Medulla oblongata (tissue), 1 donor: ENCODE measurements around the gene HSPA9.

Experiments
- DNase-seq: peaks from one replicate; pipeline ENCODE4 v3.0.0-alpha.2; 2015; ENCODE audit errors: extremely low spot score

HSPA9 gene

DNA sequence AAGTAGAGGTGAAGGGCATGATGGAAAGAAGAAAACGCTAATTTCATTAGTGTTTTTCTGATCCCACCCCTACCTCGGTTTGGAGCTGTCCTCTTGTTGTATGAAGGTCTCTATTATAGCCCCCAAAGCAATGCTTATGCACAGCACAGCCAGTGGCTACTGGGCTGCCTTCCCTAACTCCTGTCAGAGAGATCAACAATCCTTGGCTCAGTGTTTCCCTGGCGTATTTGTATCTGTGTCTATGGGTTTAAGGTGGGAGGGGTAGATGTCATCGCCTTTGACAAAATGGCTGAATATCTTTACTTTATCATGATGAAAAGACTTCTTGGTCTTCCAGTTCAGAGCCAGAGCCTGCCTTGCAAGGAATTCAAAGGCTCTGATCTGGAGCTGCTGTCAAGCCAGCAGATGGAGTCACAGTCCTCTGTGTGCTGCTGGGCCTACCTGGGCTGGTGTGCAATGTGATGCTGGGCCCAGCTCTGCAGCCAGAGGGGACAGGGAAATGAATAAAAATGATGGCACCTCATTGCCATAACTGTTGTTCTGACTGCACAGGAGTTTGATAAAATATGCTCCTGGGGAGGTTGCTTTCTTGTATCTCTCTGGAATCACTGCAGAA lies 20.1 kb upstream of the HSPA9 start:
- DNase-seq = no peak

DNA sequence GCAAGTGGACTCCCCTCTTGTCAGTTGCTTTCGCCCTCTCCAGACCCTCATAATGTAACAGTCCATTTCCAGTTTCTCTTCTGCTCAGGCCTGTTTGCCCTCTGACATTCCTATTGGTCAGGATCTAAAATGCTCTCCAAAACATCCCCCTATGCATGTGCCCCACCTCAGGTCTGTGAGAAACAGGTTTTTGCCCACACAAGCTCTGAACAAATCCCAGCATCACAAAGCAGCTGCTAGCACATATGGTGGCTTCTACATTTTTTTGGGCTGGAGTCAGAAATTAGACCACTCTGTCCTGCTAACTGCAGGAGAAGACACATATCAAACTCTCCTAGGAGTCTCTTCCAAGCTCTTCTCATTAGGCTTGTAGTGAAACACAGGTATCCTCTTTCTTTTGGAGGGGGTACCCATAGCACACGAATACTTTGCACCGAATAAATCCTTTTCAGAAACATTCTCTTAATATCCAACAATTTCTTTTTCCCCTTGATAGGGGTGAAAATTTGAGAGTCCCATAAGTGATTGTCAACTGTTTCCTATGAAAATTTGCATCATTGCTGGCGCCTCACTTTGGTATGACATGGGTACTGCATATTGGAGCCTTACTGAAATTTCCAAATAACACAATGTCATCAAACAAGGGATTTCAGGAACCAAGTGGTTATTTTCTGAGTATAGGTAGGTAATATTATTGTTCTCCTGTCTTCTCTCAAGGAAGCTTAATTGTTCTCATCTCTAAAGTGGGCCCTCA lies 19.3 kb upstream of the HSPA9 start:
- no peak for DNase-seq

DNA sequence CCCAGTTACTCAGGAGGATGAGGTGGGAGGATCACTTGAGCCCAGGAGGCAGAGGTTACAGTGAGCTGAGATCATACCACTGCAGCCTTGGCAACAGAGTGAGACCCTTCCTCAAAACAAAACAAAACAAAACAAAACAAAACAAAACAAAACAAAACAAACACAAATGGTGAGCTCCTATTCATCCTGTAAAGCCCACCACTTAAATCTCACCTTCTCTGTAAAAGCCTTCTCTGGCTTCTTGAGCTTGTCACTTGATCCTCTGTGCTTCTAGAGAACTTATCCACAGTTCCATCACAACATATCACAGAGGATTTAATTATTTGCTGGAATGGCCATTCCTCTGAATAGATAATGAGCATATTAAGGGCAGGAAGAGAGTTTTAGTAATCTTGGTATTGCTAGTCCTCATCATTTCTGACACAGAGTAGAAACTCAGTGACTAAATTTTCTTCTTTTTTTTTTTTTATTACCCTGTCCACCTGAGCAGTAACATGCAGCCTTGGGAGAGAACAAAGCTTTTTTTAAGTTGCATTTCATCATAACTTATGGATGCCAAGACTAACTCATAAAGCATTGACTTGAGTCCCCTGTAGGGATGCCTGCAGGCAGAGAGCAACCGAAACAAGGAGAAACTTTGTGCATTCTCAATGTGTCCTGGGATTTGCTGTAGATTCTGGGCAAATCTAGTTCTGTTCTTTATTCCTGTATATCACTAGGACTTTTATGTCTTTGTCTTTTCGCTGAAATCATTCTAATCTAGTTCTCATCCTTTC lies 13.0 kb upstream of the HSPA9 start:
- DNase-seq = no peak

DNA sequence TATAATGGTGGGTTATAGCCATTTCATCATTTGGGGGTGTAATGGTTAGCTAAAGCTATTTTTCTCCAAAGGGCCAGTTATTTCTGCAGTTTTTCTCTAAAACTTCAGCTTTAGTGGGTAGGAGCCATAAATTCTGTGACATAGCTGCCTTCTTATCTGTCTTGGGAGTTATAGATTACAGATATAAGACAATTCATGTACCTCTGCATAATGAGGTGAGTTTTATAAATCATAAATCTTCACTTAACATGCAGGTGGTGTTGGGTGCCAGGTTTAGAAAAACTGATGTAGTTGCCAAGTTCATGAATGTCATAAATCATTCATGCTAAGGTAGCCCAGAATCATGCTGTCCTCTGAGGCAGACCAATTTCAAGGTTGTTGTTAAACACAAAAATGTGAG lies 10.0 kb upstream of the HSPA9 start:
- no peak for DNase-seq

DNA sequence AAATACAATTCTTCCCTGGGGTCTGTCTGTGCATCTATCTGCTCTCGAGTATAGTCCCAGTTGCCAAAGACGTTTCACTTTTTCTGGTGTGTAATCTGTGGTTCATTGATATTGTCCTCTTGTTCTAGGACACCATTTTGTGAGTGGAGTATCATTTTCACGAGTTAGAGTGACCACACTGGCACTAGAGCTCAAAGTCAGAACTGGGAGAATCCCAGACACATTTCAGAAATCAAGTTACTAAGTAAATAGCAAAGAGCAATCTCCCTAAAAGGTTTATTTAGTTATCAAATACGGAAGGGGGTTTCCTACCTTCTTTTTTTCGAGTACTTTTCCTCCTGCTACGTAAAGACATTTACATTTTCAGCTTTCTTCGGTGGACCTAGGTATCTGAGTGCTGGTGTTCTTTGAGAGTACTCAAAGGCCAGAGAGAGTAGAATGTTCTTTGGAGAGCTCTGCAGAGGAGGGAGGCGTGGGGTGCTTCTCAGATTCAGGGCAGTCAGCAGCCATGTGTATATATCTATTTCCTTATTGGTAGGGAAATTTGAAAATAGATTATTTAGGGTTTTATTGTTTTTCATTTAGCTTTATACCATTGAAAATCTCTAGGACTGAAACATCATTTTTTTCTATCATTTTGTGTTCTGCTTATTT lies 8.9 kb upstream of the HSPA9 start:
- no peak for DNase-seq

DNA sequence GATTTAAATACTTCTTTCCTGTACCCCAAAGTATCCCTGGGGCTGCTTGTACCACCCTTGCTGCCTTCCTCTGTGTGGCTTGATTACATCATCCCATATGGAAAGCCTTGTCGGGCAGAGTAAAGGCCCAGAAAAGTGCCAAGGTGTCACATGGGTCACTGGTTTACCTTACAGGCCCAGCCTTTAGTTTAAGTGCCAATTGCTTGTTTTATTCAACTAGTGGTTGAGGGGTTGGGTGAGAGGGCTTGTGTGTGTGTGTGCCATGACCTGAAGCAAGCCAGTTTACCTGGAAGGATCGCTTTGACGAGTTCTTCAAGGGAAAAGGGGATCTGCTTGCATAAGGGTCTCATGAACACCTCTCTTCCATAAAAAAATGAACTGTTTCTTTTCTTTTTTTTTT lies 7.8 kb upstream of the HSPA9 start:
- DNase-seq = no peak

DNA sequence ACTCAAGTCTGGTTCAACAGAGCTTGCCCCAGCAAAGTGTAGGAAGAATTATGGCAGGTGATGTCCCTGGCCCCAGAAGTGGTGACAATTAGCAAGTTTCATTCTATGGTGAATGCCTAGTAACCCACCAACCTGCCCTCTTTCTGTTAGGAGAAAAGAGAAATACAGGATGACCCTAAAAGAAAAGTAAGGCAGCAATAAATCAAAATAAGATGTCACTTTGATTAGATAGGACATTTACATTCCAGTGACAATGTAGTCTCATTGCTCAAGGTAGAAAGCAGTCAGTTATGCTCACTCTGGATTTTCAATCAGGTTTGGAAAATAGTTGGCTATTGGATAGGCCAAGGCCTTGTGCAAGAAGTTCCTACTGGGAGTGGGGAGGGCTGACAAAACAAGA lies 5.6 kb upstream of the HSPA9 start:
- no peak for DNase-seq

DNA sequence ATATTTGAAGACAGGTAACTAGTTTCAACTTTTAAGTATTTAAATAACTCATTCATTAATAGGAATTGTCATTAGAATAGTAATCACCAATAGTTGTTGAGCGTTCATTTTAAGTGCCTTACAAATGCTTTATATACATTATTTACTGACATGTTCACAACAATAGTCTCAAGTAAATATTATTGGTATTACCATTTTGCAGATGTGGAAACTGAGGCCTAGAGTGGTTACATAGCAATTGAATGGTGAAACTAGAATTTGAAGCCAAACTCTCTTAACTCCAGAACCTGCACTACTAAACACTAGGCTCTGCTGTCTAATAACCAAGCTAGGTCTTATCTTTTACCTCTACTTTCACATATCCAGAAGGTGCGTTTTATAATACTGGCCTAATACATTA lies 4.8 kb upstream of the HSPA9 start:
- no peak for DNase-seq

DNA sequence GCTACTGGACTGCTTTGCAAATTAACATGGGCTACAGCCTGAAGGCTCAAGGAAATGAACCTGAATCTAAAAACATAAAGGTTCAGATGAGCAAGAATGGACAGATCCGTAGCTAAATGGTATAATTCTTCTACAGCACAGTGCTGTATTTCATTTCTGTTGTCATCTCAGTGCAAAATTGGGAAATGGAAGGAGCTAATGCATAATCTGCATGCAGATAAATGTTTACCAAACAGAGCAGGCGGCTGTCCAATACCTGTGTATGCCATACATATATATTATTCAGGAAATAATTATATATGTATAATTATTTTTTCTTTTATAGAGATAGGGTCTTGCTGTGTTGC lies 4.3 kb upstream of the HSPA9 start:
- DNase-seq = no peak

DNA sequence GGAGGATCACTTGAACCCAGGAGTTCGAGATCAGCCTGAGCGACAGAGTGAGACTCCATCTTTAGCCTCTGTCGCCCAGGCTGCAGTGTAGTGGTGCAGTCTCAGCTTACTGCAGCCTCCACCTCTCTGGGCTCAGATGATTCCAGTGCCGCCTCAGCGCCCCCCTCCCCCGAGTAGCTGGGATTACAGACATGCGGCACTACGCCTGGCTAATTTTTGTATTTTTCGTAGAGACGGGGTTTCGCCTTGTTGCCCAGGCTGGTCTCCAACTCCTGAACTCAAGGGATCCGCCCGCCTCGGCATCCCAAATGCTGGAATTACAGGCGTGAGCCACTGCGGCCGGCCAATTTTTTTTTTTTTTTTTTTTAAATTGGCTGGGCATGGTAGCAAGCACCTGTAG lies 2.3 kb upstream of the HSPA9 start:
- no peak for DNase-seq

DNA sequence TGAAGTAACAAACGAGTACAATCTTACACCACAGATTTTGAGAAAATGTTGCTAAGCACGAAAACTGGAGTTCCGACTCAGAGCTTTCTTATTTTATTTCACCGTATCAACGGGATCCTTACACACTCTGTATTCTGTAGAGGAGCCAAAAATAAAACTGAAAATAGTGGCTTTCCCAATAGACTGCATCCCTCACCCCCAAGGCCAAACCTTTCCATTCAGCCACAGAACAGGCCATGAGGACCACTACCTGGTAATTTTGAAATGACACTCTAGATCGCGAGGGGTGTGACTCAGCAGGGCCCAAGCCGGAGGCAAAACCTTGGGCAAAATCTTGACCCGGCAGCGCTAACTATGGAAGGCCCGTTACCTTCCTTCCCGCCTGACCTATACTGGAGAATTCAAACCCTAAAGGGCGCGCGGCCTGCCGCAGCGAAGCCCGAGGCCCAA lies 432 bp downstream of the HSPA9 start:
- DNase-seq = no peak

DNA sequence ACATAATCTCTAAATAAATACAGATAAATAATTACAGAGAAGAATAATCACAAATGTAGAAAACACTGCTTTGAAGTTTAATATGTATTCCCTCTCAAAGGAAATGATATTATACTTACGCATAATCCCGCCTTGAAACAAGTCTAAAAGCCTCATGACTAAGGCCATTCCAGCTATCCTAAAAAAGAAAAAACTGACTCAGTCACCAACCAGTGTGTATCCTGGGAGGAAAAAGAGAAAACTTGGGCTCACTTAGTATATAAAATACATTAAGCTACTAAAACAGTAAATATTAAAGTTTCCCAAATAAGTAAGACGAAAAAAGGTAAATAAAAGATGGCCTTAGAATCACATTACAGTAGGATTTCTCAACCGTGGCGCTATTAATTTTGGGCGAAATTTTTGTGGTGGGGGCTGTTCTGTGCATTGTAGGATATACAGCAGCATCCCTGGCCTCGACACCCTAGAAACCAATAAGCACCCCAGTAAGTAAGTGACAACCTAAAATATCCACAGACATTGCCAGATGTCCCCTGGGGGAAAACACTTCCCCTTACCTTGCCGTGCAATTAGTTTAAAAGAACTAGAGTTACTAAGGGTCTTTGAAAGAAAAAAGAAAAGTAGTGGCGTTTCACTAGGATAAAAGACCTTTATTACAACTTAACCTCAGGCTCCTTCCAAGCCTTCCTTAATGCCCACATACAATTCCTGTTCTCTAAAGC lies 1.1 kb downstream of the HSPA9 start:
- no peak for DNase-seq

DNA sequence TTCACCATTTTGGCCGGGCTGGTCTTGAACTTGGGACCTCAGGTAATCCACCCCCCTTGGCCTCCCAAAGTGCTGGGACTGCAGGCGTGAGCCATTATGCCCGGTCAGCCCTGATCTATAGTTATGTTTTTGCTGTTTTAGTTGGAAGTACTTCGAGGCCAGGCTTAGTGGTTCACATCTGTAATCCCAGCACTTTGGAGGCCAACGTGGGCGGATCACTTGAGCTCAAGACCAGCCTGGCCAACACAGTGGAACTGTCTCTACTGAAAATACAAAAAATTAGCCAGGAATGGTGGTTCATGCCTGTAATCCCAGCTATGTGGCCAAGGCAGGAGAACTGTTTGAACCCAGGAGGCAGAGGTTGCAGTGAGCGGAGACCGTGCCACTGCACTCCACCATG lies 2.0 kb downstream of the HSPA9 start:
- DNase-seq = no peak

DNA sequence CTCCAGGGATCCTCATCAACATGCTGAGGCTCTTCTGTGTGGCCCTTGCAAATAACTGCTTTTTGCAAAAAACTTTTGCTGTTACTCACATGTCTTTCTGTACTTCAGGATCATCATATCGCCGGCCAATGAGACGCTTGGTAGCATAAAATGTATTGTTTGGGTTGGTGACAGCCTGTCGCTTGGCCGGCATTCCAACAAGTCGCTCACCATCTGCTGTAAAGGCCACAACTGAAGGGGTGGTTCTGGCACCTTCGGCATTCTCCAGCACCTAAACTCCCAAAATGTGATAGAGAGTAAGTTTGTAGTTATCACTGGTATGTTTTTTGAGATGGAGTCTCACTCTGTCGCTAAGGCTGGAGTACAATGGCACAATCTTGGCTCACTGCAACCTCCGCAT lies 4.3 kb downstream of the HSPA9 start:
- DNase-seq = no peak

DNA sequence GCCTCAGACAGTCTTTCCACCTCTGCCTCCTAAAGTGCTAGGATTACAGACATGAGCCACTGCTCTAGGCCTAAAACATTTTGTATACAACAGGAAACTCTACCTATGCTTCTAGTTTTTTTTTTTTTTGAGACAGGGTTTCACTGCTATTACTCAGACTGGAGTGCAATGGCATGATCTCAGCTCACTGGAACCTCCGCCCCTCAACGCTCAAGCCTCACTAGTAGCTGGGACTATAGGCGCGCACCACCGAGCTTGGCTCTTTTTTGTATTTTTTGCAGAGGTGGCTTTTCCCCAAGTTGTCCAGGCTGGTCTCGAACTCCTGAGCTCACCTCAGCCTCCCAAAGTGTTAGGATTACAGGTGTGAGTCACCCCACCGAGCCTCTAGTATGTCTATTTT lies 5.4 kb downstream of the HSPA9 start:
- DNase-seq = no peak

DNA sequence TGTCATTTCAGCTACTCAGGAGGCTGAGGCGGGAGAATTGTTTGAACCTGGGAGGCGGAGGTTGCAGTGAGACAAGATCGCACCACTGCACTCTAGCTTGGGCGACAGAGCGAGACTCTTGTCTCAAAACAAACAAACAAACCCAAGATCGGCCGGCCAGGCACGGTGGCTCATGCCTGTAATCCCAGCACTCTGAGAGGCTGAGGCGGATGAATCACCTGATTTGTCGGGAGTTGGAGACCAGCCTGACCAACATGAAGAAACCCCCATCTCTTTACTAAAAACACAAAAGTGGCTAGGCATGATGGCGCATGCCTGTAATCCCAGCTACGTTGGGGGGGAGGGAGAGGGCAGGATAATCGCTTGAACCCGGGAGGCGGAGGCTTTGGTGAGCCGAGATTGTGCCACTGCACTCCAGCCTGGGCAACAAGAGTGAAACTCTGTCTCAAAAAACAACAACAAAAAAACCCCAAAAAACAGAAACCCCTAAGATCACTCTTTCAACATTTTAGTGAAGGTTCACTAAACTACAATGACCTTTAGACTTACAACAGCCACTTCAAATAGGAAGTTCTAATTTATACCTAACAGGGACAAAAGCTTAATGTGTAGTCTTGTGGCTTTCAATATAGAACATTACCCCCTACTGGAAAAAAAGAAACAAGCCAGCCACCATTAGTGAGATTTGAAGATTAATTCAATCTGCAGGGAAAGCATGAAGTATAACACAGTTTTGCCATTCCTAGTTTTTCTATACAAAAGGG lies 7.0 kb downstream of the HSPA9 start:
- DNase-seq = no peak

DNA sequence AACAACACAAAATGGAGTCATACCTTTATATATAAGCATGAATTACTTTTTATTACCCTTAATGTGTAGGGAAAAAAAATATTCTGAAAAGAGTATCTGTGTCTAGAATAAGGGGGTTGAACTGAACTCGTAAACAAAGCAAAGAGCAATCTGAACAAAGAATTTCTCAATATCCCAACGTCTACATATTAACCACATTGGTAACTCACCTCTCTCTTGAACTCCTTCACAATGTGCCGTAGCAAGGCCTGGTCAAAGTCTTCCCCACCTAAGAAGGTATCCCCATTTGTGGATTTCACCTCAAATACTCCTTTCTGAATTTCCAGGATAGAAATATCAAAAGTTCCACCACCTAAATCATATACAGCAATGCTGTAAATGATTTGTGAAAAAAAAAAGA lies 8.4 kb downstream of the HSPA9 start:
- no peak for DNase-seq

DNA sequence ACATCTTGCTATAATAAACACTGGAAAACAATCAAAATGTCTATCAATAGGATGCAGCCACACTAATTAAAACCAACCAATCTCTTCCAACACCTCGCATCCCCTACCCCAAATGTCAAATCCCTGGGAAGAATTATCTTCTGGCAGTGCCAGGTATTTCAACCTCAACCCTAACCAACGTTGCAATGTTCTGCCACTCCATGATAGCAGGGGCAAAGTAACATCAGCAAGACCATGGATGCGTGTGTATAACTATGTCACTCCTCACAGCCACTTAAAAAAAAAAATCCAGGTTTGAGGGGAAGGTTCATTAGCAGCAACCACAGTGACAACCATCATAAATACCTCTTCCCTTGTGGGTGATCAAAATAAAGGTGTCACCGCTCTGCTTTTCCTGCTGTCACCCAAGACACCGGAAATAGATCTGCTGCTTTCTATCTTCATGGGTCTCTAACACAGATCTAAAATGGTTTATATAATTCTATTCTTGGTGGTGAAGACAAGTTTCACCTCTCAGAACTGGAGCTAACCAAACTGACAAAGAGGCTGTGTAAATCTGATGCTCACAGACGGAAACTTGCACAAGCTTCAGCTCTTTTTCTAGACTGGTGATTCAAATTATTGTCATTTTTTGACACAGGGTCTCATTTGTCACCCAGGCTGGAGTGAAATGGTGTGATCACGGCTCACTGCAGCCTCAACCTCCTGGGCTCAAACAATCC lies 9.9 kb downstream of the HSPA9 start:
- no peak for DNase-seq

DNA sequence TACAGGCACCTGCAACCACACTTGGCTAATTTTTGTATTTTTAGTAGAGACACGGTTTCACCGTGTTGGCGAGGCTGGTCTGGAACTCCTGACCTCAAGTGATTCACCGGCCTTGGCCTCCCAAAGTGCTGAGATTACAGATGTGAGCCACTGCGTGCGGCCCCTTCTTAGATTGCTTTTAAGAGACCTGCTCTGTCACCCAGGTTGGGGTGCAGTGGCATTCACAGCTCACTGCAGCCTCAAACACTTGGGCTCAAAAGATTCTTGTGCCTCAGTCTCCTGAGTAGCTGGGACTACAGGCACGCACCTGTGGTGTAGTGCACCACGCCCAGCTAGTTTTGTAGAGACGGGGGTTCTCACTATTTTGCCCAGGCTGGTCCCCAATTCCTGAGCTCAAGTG lies 11.0 kb downstream of the HSPA9 start:
- no peak for DNase-seq

DNA sequence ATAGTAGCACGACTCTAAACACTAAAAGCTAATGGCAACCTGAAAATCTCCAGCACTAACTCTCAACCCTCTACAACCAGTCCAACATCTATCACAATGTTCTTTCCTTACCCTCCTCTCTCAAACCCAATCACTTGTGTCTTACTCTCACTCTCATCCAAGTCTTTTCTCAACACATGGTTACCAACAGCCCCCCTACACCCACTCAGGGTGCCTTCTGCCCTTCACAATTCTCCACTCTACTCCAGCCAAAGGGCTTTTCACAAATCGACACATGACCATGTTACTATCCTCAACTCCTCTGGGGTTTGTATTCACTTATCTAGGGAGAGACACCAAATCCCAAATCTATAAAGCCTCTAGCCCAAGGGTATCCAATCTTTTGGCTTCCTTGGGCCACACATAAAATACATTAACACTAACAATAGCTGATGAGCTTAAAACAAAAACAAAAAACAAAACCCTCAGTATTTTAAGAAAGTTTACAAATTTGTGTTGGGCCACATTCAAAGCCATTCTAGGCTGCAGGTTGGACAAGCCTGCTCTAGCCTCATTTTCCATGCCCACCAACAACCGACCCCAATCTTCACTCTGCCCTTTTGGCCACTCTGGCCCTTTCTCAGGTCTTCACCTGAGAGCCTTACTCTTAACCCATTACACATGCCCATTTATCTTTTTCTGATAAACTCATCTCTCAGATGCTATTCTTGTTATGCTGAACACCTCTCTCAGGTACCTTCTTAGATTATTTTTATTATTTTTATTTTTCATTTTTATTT lies 11.7 kb downstream of the HSPA9 start:
- DNase-seq = no peak
